ENCODE data around the gene PPARG.

GRCh38 chr3:12312010-12312409, 23.1 kb downstream of the PPARG start:
- TF ChIP-seq CTCF (IDR thresholded peaks at IDR 0.05) = no peak
- TF ChIP-seq POLR2A (IDR thresholded peaks at IDR 0.05) = no peak
- TF ChIP-seq POLR2AphosphoS5 (IDR thresholded peaks at IDR 0.05) = no peak
- no peak for TF ChIP-seq EP300 (IDR thresholded peaks at IDR 0.05)

All from stomach (tissue), 4 donors.